Measurements from ENCODE around the gene ILF3. TPM values are rescaled to one million over a fixed set of nuclear protein-coding genes. Genes with fewer than 3 reads are reported as not detected.

Gene ILF3
- total RNA-seq, 1 donor from 2014 or later = 223 TPM

DNA sequence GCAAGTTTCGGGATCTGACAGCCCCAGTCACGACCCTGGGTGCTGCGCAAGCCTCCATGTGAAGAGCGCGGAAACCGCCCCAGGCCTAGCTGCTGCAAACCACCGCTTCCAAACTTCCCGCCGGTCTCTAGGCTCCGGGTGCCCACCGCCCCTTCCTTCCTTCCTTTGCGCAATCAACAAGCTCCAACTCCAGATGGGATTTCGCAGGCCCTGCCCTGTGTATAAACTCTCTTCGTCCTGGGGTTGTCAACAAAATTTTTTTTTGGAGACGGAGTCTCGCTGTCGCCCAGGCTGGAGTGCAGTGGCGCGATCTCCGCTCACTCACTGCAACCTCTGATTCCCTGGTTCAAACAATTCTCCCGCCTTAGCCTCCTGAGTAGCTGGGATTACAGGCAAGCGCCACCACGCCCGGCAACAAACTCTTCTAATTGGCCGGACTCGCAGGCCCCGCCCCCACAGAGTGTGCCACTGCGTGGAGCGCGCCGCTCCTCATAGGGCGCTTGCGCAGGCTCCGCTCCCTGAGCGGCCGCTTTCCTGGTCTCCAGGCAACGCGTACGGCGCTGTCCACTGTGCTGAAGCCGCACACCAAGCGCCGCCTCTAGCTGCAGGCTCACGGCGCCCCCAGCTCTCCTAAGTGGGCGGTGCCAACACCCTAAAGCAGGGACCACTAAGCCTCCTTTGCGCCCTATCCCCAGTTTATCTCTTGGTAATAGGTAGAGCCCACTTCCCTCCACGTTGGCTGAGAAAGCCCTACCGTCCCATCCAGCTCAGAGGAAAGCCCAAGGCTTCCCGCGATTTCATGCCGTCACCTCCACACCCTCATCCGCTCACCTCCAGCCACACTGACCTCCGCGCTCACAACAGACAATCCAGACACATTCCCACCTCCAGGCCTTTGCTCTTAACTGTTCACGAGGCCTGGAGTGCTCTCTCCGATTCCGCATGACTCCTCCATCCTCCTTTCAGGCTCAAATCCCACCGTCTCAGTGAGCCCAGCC, 41.6 kb downstream of the ILF3 start:
- Mint-ChIP-seq H3K27me3 (ENCODE audit: unreplicated experiment) (no peaks in the 10 kb centered on the region), H3K36me3 (ENCODE audit: unreplicated experiment) (peaks cover 8% of the 10 kb centered on the region), H3K4me1 (ENCODE audit: unreplicated experiment) (peaks cover 15% of the 10 kb centered on the region), H3K9me3 (ENCODE audit: unreplicated experiment) (no peaks in the 10 kb centered on the region), H3K27ac (ENCODE audit: unreplicated experiment) (peak overlapping the region; percentile 59), H3K4me3 (ENCODE audit: unreplicated experiment) (peak overlapping the region; percentile 78)
- TF ChIP-seq, protein P1, sequence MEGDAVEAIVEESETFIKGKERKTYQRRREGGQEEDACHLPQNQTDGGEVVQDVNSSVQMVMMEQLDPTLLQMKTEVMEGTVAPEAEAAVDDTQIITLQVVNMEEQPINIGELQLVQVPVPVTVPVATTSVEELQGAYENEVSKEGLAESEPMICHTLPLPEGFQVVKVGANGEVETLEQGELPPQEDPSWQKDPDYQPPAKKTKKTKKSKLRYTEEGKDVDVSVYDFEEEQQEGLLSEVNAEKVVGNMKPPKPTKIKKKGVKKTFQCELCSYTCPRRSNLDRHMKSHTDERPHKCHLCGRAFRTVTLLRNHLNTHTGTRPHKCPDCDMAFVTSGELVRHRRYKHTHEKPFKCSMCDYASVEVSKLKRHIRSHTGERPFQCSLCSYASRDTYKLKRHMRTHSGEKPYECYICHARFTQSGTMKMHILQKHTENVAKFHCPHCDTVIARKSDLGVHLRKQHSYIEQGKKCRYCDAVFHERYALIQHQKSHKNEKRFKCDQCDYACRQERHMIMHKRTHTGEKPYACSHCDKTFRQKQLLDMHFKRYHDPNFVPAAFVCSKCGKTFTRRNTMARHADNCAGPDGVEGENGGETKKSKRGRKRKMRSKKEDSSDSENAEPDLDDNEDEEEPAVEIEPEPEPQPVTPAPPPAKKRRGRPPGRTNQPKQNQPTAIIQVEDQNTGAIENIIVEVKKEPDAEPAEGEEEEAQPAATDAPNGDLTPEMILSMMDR (IDR thresholded peaks at IDR 0.05) = no peak
- DNase-seq (ENCODE audit: extremely low spot score, unreplicated experiment) = peak; percentile 98

DNA sequence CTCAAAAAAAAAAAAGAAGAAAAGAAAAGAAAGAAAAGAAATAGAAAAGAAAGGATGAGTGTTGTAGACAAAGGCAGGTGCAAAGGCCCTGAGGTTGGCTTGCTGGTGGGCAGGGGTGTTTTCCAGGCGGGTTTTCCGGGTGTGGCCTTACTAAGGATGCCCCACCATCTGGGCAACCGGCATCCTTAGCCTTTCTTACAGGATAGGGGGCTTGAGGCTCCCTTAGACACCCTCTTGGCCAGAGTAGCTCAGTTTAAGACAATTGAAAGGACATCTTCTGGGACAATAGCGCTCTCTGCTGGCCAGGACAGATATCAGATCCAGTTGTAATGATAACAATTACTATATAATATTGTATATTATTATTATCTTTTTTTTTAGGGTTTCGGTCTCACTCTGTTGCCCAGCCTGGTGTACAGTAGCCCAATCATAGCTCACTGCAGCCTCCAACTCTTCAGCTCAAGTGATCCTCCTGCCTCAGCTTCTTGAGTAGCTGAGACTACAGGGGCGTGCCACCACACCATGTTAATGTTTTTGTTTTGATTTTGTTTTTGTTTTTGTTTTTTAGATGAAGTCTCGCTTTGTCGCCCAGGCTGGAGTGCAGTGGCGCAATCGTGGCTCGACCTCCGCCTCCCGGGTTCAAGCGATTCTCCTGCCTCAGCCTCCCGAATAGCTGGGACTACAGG, 45.6 kb downstream of the ILF3 start:
- DNase-seq (ENCODE audit: extremely low spot score, unreplicated experiment) = no peak
- H3K4me1 Mint-ChIP-seq (ENCODE audit: unreplicated experiment) = peaks cover 25% of the 10 kb centered on the region
- TF ChIP-seq, protein P1 (IDR thresholded peaks at IDR 0.05) = peak; percentile 66
- H3K36me3 Mint-ChIP-seq (ENCODE audit: unreplicated experiment) = no peaks in the 10 kb centered on the region
- no peak overlapping the region for H3K4me3 Mint-ChIP-seq (ENCODE audit: unreplicated experiment)
- no peaks in the 10 kb centered on the region for H3K9me3 Mint-ChIP-seq (ENCODE audit: unreplicated experiment)
- no peak overlapping the region for H3K27ac Mint-ChIP-seq (ENCODE audit: unreplicated experiment)
- no peaks in the 10 kb centered on the region for H3K27me3 Mint-ChIP-seq (ENCODE audit: unreplicated experiment)

DNA sequence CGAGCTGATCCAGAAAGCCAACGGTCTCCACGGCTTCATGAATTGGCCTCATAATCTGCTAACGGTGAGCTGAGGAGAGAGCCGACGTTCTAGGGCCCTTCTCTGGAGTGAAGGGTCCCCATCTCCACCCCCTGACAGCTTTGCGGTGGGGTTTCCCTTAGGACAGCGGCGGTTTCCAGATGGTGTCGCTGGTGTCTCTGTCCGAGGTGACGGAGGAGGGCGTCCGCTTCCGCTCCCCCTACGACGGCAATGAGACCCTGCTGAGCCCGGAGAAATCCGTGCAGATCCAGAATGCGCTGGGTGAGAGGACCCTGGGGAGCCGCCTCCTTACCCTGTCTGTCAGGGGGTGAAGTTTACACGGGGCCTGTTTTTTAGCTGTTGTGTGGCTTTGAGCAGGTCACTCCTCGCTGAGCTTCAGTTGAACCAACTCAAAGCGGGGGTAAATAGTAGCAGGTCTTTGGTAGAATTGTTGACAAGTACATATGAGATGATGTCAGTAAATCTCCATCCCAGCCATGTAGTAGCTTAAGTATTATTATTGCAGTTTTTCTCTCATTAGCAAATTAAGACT, 47.9 kb downstream of the ILF3 start:
- TF ChIP-seq, protein P1 (IDR thresholded peaks at IDR 0.05) = no peak
- H3K4me1 Mint-ChIP-seq (ENCODE audit: unreplicated experiment) = peaks cover 11% of the 10 kb centered on the region
- peak overlapping the region; percentile 62 for H3K27ac Mint-ChIP-seq (ENCODE audit: unreplicated experiment)
- H3K36me3 Mint-ChIP-seq (ENCODE audit: unreplicated experiment) = no peaks in the 10 kb centered on the region
- no peak for DNase-seq (ENCODE audit: extremely low spot score, unreplicated experiment)
- no peaks in the 10 kb centered on the region for H3K27me3 Mint-ChIP-seq (ENCODE audit: unreplicated experiment)
- no peaks in the 10 kb centered on the region for H3K9me3 Mint-ChIP-seq (ENCODE audit: unreplicated experiment)
- H3K4me3 Mint-ChIP-seq (ENCODE audit: unreplicated experiment) = peak overlapping the region; percentile 87

DNA sequence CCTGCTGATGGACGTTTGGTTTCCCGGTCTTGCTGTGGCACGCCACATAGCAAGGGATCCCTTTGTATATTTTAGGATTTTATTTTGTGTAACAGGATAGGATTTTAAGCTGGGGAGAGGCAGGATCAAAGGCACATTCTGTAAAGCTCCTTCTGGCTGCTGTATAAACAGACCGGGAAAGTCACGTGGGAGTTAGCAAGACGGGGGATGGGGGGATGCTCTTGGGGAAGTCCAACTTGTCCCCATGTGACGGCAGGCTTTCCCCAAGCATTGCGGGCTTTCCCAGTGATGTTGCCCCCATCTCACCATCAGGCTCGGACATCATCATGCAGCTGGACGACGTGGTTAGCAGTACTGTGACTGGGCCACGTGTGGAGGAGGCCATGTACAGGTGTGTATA, 52.8 kb downstream of the ILF3 start:
- DNase-seq (ENCODE audit: extremely low spot score, unreplicated experiment) = no peak
- Mint-ChIP-seq H3K36me3 (ENCODE audit: unreplicated experiment) (no peaks in the 10 kb centered on the region), H3K27me3 (ENCODE audit: unreplicated experiment) (no peaks in the 10 kb centered on the region), H3K27ac (ENCODE audit: unreplicated experiment) (no peak overlapping the region), H3K9me3 (ENCODE audit: unreplicated experiment) (no peaks in the 10 kb centered on the region), H3K4me1 (ENCODE audit: unreplicated experiment) (peaks cover 4% of the 10 kb centered on the region), H3K4me3 (ENCODE audit: unreplicated experiment) (no peak overlapping the region)
- TF ChIP-seq, protein P1 (IDR thresholded peaks at IDR 0.05) = no peak

Data from osteocyte (in vitro differentiated cells).